GM12872 (cell line): ENCODE results near the gene MBD3L5.

ENCODE experiments used
- CTCF ChIP-seq: IDR thresholded peaks from 3 replicates; pipeline ENCODE4 v1.5.1; 2011; ENCODE audit warnings: low read depth, mild to moderate bottlenecking, low read length, moderate library complexity; ENCODE audit not compliant: insufficient read depth

MBD3L5 gene

GRCh38 chr19:7063764-7064418, 33.5 kb downstream of the MBD3L5 start:
- TF ChIP-seq CTCF: no peak

GRCh38 chr19:7067122-7067521, 36.7 kb downstream of the MBD3L5 start:
- TF ChIP-seq CTCF: peak; percentile 51; the same call in 2 of the 3 replicates

- no peak for TF ChIP-seq CTCF
Measured at GRCh38 chr19:7067716-7068115, 37.3 kb downstream of the MBD3L5 start.

GRCh38 chr19:7068599-7068998, 38.2 kb downstream of the MBD3L5 start:
- TF ChIP-seq CTCF: no peak

GRCh38 chr19:7069042-7069903, 38.9 kb downstream of the MBD3L5 start, which contains the start of gene ZNF557:
Gene ZNF557, plus strand, starts transcription at chr19:7069703. Its CDS starts 5,372 bp downstream, at chr19:7075075.
- no peak for TF ChIP-seq CTCF

GRCh38 chr19:7069904-7070226, 39.5 kb downstream of the MBD3L5 start:
- TF ChIP-seq CTCF: no peak

GRCh38 chr19:7072541-7072940, 42.2 kb downstream of the MBD3L5 start:
- no peak for TF ChIP-seq CTCF
